BJ (cell line): ENCODE results near the gene IGDCC3. TPM values are rescaled to one million over a fixed set of nuclear protein-coding genes. Genes with fewer than 3 reads are reported as not detected.

ENCODE experiments used
- CTCF ChIA-PET: fragments of 350-600 bp; formaldehyde crosslinking; extraction: SDS; loops from one replicate; lab custom pipeline; 2021; ENCODE audit warnings: antibody characterized with exemption, inconsistent platforms; lab: Yijun Ruan, JAX
- POLR2A ChIA-PET: fragments of 300-600 bp; sonication (Branson Sonifier 250); formaldehyde crosslinking; extraction: SDS; loops from one replicate; lab custom pipeline; 2021; ENCODE audit warnings: antibody characterized with exemption; lab: Charles Lee
- DNase-seq: peaks from one replicate; pipeline ENCODE4 v3.0.0-alpha.2; 2011; ENCODE audit warnings: low read depth
- H3K27me3 ChIP-seq: 2 replicates; pipeline ENCODE4 v1.6.0; 2011; ENCODE audit warnings: low read length; ENCODE audit not compliant: control insufficient read depth, insufficient read depth
- H3K36me3 ChIP-seq: 2 replicates; pipeline ENCODE4 v1.5.1; 2011; ENCODE audit warnings: low read length; ENCODE audit not compliant: control insufficient read depth, insufficient read depth
- H3K4me3 ChIP-seq: 2 replicates; pipeline ENCODE4 v1.5.1; 2011; ENCODE audit warnings: low read depth, mild to moderate bottlenecking, control low read depth, low read length
- polyA plus RNA-seq: library from polyadenylated mRNA; depleted of rRNA; stranded (reverse); fragments of >200 nt; gene quantifications from 2 replicates; pipeline ENCODE4 v1.2.3, GENCODE V29; 2011
- TF ChIP-seq, protein P1 (sequence below): IDR thresholded peaks from 2 replicates; pipeline ENCODE4 v1.5.1; 2011; ENCODE audit warnings: low read depth, mild to moderate bottlenecking, control low read depth, inconsistent platforms, low read length, moderate library complexity; ENCODE audit not compliant: insufficient read depth

The IGDCC3 gene
- polyA plus RNA-seq, 1 experiment: not detected

DNA sequence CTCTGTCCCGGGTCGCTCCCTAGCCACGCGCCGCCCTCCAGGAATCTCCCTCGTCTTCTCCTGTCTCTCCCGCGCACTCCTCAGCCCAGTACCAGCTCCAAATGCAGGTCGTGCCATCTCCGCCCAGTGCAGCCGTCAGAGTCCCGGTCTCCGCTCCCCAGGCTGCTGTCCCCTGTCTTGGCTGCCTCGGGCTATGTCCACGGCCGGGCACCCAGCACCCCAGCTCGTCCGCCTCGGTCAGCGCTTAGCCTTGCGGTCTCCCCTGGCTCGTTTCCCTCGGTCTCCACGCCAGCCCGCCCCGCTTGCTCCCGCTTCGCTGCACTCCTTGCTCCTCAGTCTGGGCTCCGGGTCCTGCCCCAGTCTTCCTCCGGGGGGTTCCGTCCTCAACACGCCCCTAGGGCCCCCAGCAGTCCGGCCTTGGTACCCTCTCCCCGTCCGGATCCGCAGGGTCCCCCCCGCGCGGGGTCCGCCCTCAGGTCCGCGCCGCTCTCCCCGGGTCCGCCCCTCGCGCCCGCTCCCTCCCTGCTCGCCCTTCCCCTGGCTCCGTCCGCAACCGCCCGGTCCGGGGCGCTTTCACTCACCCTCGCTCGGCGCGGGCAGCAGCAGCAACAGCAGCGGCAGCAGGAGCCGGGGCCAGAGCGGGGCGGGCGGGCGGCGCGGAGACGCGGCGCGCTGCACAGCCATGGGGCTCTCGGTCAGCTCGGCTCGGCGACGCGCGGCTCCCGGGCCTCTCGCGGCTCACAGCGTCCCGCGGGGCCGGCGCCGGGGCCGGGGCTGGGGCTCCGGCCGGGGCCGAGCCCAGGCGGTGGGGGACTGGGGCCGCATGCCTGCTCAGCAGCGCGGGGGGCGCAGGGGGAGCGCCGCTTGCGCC lies 462 bp downstream of the IGDCC3 start:
- peaks cover 39% of the 10 kb centered on the region for H3K27me3 ChIP-seq
- ChIA-PET POLR2A (interaction anchor here (1.0 kb wide), 1 partner anchor 73 kb away, joined by 3 read pairs; the partner anchor contains the start of gene RNU5B-1), CTCF (interaction anchor here (0.9 to 20.1 kb wide), 4 partner anchors 9 to 55 kb away, joined by 3 to 454 read pairs (median 40); no protein-coding TSS in a partner anchor)
- TF ChIP-seq, protein P1, sequence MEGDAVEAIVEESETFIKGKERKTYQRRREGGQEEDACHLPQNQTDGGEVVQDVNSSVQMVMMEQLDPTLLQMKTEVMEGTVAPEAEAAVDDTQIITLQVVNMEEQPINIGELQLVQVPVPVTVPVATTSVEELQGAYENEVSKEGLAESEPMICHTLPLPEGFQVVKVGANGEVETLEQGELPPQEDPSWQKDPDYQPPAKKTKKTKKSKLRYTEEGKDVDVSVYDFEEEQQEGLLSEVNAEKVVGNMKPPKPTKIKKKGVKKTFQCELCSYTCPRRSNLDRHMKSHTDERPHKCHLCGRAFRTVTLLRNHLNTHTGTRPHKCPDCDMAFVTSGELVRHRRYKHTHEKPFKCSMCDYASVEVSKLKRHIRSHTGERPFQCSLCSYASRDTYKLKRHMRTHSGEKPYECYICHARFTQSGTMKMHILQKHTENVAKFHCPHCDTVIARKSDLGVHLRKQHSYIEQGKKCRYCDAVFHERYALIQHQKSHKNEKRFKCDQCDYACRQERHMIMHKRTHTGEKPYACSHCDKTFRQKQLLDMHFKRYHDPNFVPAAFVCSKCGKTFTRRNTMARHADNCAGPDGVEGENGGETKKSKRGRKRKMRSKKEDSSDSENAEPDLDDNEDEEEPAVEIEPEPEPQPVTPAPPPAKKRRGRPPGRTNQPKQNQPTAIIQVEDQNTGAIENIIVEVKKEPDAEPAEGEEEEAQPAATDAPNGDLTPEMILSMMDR: no peak
- H3K4me3 ChIP-seq: peak overlapping the region; percentile 28
- H3K36me3 ChIP-seq: no peaks in the 10 kb centered on the region
- DNase-seq: no peak

DNA sequence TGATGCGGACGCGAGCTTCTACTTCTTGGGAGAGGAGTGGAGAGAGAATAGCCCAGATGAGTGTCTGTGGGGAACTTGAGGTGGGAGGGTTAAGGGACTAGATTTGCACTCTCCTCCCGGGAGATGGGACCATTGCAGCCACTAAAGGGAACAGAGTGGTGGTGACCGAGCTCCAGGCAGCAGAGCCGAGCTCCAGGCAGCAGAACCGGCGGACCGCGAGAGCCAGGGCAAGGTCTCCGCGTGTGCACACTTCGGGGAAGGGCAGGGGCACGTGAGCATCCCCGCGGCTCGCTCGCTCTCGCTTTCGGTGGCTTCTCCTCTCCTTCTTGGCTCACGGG lies 1.1 kb downstream of the IGDCC3 start:
- Histone ChIP-seq H3K36me3 (no peaks in the 10 kb centered on the region), H3K27me3 (peaks cover 39% of the 10 kb centered on the region), H3K4me3 (peak overlapping the region; percentile 28; the same call in 1 of the 2 replicates)
- CTCF ChIA-PET: interaction anchor here (0.9 to 20.1 kb wide), 4 partner anchors 10 to 55 kb away, joined by 3 to 454 read pairs (median 40); no protein-coding TSS in a partner anchor
- no peak for DNase-seq
- POLR2A ChIA-PET: interaction anchor here (1.0 kb wide), 1 partner anchor 72 kb away, joined by 3 read pairs; the partner anchor contains the start of gene RNU5B-1
- TF ChIP-seq, protein P1: no peak

DNA sequence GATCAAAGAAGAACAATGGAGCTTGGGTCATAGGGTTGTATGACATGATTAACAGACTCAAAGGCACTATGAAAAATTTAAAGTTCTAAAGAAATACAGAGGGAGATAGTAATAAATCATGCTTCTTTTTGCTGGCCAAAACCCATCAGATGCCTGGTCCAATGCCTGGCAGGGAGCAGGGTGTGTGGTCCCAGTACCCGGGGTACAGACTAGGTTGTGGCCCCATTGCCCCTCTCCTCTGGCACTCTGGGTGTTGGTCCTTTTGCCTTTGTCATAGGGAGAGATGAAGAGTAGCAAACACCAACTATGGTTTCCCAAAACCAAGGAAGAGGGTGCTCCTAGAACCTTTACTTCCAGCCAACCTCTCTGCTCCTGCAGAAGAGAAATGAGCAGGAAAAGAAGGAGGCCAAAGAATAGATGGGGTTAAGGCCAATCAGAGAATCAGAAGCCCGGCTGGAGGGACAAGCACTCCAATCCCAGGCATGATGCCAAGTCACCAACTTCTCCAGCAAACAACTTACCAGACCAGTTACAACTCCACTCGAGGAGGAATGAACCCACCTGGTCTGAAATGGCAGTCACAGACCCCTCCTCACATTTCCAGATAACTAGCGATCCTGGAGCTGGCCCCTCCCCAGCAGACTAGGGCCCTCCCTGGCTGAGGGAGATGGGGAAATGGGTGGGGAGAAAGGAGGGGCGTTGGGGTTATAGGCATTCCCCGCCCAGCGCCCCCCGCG lies 1.8 kb downstream of the IGDCC3 start:
- ChIA-PET POLR2A (no interaction called here), CTCF (interaction anchor here (0.6 to 20.1 kb wide), 4 partner anchors 10 to 79 kb away, joined by 3 to 454 read pairs (median 37); no protein-coding TSS in a partner anchor)
- H3K4me3 ChIP-seq: no peak overlapping the region
- no peaks in the 10 kb centered on the region for H3K36me3 ChIP-seq
- TF ChIP-seq, protein P1: no peak
- no peak for DNase-seq
- peaks cover 39% of the 10 kb centered on the region for H3K27me3 ChIP-seq

GRCh38 chr15:65374821-65375401 lies 2.9 kb downstream of the IGDCC3 start:
- ChIA-PET CTCF (interaction anchor here (0.6 to 10.0 kb wide), 2 partner anchors 11 to 30 kb away, joined by 3 to 71 read pairs; no protein-coding TSS in a partner anchor), POLR2A (no interaction called here)
- no peaks in the 10 kb centered on the region for H3K36me3 ChIP-seq
- no peak overlapping the region for H3K4me3 ChIP-seq
- TF ChIP-seq, protein P1: no peak
- peaks cover 35% of the 10 kb centered on the region for H3K27me3 ChIP-seq
- no peak for DNase-seq
